Measurements from ENCODE around the gene FBN1. TPM values are rescaled to one million over a fixed set of nuclear protein-coding genes. Genes with fewer than 3 reads are reported as not detected.

Gene FBN1
- total RNA-seq, 1 donor from 2014 or later, result 0.62 TPM

- no peak for ATAC-seq (ENCODE audit: low read depth)
- no peaks in the 10 kb centered on the region for H3K36me3 Mint-ChIP-seq (ENCODE audit: low read depth)
- DNase-seq, result no peak
- intact Hi-C loops (cut with micrococcal nuclease), result no loop called here
- TF ChIP-seq CTCF (IDR thresholded peaks at IDR 0.05), result no peak
- no peaks in the 10 kb centered on the region for H3K4me1 Mint-ChIP-seq
- H3K4me3 Mint-ChIP-seq, result no peak overlapping the region
- H3K27ac Mint-ChIP-seq, result no peak overlapping the region
- H3K9me3 Mint-ChIP-seq, result no peaks in the 10 kb centered on the region
- POLR2A ChIA-PET, result no interaction called here
- CTCF ChIA-PET, result no interaction called here
- H3K27me3 Mint-ChIP-seq, result peaks cover 10% of the 10 kb centered on the region
Measured at GRCh38 chr15:48385031-48385830, 260.3 kb downstream of the FBN1 start.

- CTCF ChIA-PET, result no interaction called here
- intact Hi-C loops (cut with micrococcal nuclease), result no loop called here
- no peak for DNase-seq
- Mint-ChIP-seq H3K27me3 (peaks cover 10% of the 10 kb centered on the region), H3K4me3 (no peak overlapping the region), H3K9me3 (no peaks in the 10 kb centered on the region), H3K27ac (no peak overlapping the region), H3K4me1 (no peaks in the 10 kb centered on the region), H3K36me3 (ENCODE audit: low read depth) (no peaks in the 10 kb centered on the region)
- no peak for ATAC-seq (ENCODE audit: low read depth)
- POLR2A ChIA-PET, result no interaction called here
- TF ChIP-seq CTCF (IDR thresholded peaks at IDR 0.05), result no peak
Measured at GRCh38 chr15:48384616-48385015, 260.9 kb downstream of the FBN1 start.

GRCh38 chr15:48383031-48383430 is 262.5 kb downstream of the FBN1 start:
- no peak for ATAC-seq (ENCODE audit: low read depth)
- intact Hi-C loops (cut with micrococcal nuclease), result no loop called here
- TF ChIP-seq CTCF (IDR thresholded peaks at IDR 0.05), result no peak
- no peak overlapping the region for H3K4me3 Mint-ChIP-seq
- no peak for DNase-seq
- ChIA-PET POLR2A (no interaction called here), CTCF (no interaction called here)
- H3K27me3 Mint-ChIP-seq, result peaks cover 4% of the 10 kb centered on the region
- no peak overlapping the region for H3K27ac Mint-ChIP-seq
- no peaks in the 10 kb centered on the region for H3K36me3 Mint-ChIP-seq (ENCODE audit: low read depth)
- H3K4me1 Mint-ChIP-seq, result no peaks in the 10 kb centered on the region
- no peaks in the 10 kb centered on the region for H3K9me3 Mint-ChIP-seq

GRCh38 chr15:48381861-48382260 is 263.6 kb downstream of the FBN1 start:
- H3K27ac Mint-ChIP-seq, result no peak overlapping the region
- H3K4me3 Mint-ChIP-seq, result no peak overlapping the region
- intact Hi-C loops (cut with micrococcal nuclease), result no loop called here
- no peaks in the 10 kb centered on the region for H3K4me1 Mint-ChIP-seq
- no peaks in the 10 kb centered on the region for H3K36me3 Mint-ChIP-seq (ENCODE audit: low read depth)
- ATAC-seq (ENCODE audit: low read depth) (no peak), DNase-seq (no peak)
- H3K27me3 Mint-ChIP-seq, result peaks cover 7% of the 10 kb centered on the region
- POLR2A ChIA-PET, result no interaction called here
- CTCF ChIA-PET, result no interaction called here
- peaks cover 4% of the 10 kb centered on the region for H3K9me3 Mint-ChIP-seq
- no peak for TF ChIP-seq CTCF (IDR thresholded peaks at IDR 0.05)

- DNase-seq (no peak), ATAC-seq (ENCODE audit: low read depth) (no peak)
- intact Hi-C loops (cut with micrococcal nuclease), result no loop called here
- no peak for TF ChIP-seq CTCF (IDR thresholded peaks at IDR 0.05)
- Mint-ChIP-seq H3K36me3 (ENCODE audit: low read depth) (no peaks in the 10 kb centered on the region), H3K4me3 (no peak overlapping the region), H3K4me1 (no peaks in the 10 kb centered on the region), H3K27me3 (peaks cover 12% of the 10 kb centered on the region), H3K27ac (no peak overlapping the region), H3K9me3 (peaks cover 4% of the 10 kb centered on the region)
- CTCF ChIA-PET, result interaction anchor here (0.6 kb wide), 1 partner anchor 123 kb away, joined by 3 read pairs; no protein-coding TSS in a partner anchor
- POLR2A ChIA-PET, result no interaction called here
Measured at GRCh38 chr15:48380198-48380597, 265.3 kb downstream of the FBN1 start.
